HUES6 (cell line): ENCODE measurements around the gene CDH22.

Source experiments
- H3K27ac ChIP-seq: 2 replicates; pipeline ENCODE4 v1.7.0; 2013; ENCODE audit warnings: low read depth, mild to moderate bottlenecking, low read length, inconsistent platforms
- H3K27me3 ChIP-seq: 2 replicates; pipeline ENCODE4 v1.6.1; 2013; ENCODE audit warnings: low read length; ENCODE audit not compliant: control insufficient read depth, insufficient read depth
- H3K36me3 ChIP-seq: 2 replicates; pipeline ENCODE4 v1.6.1; 2013; ENCODE audit warnings: low read length; ENCODE audit not compliant: control insufficient read depth, insufficient read depth
- H3K4me1 ChIP-seq: 2 replicates; pipeline ENCODE4 v1.6.1; 2013; ENCODE audit warnings: low read length; ENCODE audit not compliant: control insufficient read depth, insufficient read depth
- H3K4me3 ChIP-seq: 2 replicates; pipeline ENCODE4 v1.5.1; 2013; ENCODE audit warnings: low read depth, low read length
- H3K9ac ChIP-seq: one replicate; pipeline ENCODE4 v1.6.1; 2013; ENCODE audit warnings: mild to moderate bottlenecking, low read length
- H3K9me3 ChIP-seq: 2 replicates; pipeline ENCODE4 v1.6.1; 2013; ENCODE audit warnings: low read depth, low read length; ENCODE audit not compliant: control insufficient read depth, insufficient read depth

CDH22 gene

GRCh38 chr20:46305973-46306360, 2.3 kb downstream of the CDH22 start:
- H3K9me3 ChIP-seq, result no peaks in the 10 kb centered on the region
- no peak overlapping the region for H3K27ac ChIP-seq
- no peaks in the 10 kb centered on the region for H3K4me1 ChIP-seq
- no peaks in the 10 kb centered on the region for H3K36me3 ChIP-seq
- no peak overlapping the region for H3K4me3 ChIP-seq
- H3K9ac ChIP-seq, result no peak overlapping the region
- H3K27me3 ChIP-seq, result peaks cover 87% of the 10 kb centered on the region

- H3K9ac ChIP-seq, result no peak overlapping the region
- H3K27me3 ChIP-seq, result peaks cover 82% of the 10 kb centered on the region
- no peak overlapping the region for H3K27ac ChIP-seq
- H3K36me3 ChIP-seq, result no peaks in the 10 kb centered on the region
- H3K4me3 ChIP-seq, result no peak overlapping the region
- no peaks in the 10 kb centered on the region for H3K4me1 ChIP-seq
- no peaks in the 10 kb centered on the region for H3K9me3 ChIP-seq
Measured at GRCh38 chr20:46305331-46305972, 2.8 kb downstream of the CDH22 start.

- H3K4me3 ChIP-seq, result no peak overlapping the region
- no peaks in the 10 kb centered on the region for H3K9me3 ChIP-seq
- no peaks in the 10 kb centered on the region for H3K4me1 ChIP-seq
- no peak overlapping the region for H3K27ac ChIP-seq
- no peaks in the 10 kb centered on the region for H3K36me3 ChIP-seq
- H3K9ac ChIP-seq, result no peak overlapping the region
- H3K27me3 ChIP-seq, result peaks cover 81% of the 10 kb centered on the region
Measured at GRCh38 chr20:46304852-46305251, 3.4 kb downstream of the CDH22 start.

- no peaks in the 10 kb centered on the region for H3K36me3 ChIP-seq
- H3K4me1 ChIP-seq, result no peaks in the 10 kb centered on the region
- no peaks in the 10 kb centered on the region for H3K9me3 ChIP-seq
- H3K27ac ChIP-seq, result no peak overlapping the region
- H3K4me3 ChIP-seq, result no peak overlapping the region
- peaks cover 76% of the 10 kb centered on the region for H3K27me3 ChIP-seq
- H3K9ac ChIP-seq, result no peak overlapping the region
Measured at GRCh38 chr20:46304361-46304760, 3.9 kb downstream of the CDH22 start.

- Histone ChIP-seq H3K9me3 (no peaks in the 10 kb centered on the region), H3K4me1 (no peaks in the 10 kb centered on the region), H3K27ac (no peak overlapping the region), H3K4me3 (no peak overlapping the region), H3K27me3 (peaks cover 75% of the 10 kb centered on the region), H3K9ac (no peak overlapping the region), H3K36me3 (no peaks in the 10 kb centered on the region)
Measured at GRCh38 chr20:46303176-46303956, 4.9 kb downstream of the CDH22 start.

- no peak overlapping the region for H3K27ac ChIP-seq
- no peaks in the 10 kb centered on the region for H3K9me3 ChIP-seq
- no peak overlapping the region for H3K9ac ChIP-seq
- H3K4me1 ChIP-seq, result no peaks in the 10 kb centered on the region
- peaks cover 75% of the 10 kb centered on the region for H3K27me3 ChIP-seq
- no peaks in the 10 kb centered on the region for H3K36me3 ChIP-seq
- no peak overlapping the region for H3K4me3 ChIP-seq
Measured at GRCh38 chr20:46302106-46302505, 6.2 kb downstream of the CDH22 start.

- Histone ChIP-seq H3K4me3 (no peak overlapping the region), H3K27ac (no peak overlapping the region), H3K4me1 (no peaks in the 10 kb centered on the region), H3K9ac (no peak overlapping the region), H3K9me3 (no peaks in the 10 kb centered on the region), H3K36me3 (no peaks in the 10 kb centered on the region), H3K27me3 (peaks cover 69% of the 10 kb centered on the region)
Measured at GRCh38 chr20:46300281-46300680, 8.0 kb downstream of the CDH22 start.

GRCh38 chr20:46299078-46299477, 9.2 kb downstream of the CDH22 start:
- H3K9me3 ChIP-seq, result no peaks in the 10 kb centered on the region
- H3K36me3 ChIP-seq, result no peaks in the 10 kb centered on the region
- no peak overlapping the region for H3K9ac ChIP-seq
- no peak overlapping the region for H3K27ac ChIP-seq
- H3K27me3 ChIP-seq, result peaks cover 69% of the 10 kb centered on the region
- H3K4me1 ChIP-seq, result no peaks in the 10 kb centered on the region
- no peak overlapping the region for H3K4me3 ChIP-seq

- Histone ChIP-seq H3K9me3 (no peaks in the 10 kb centered on the region), H3K9ac (no peak overlapping the region), H3K27me3 (peaks cover 67% of the 10 kb centered on the region), H3K4me3 (no peak overlapping the region), H3K4me1 (no peaks in the 10 kb centered on the region), H3K27ac (no peak overlapping the region), H3K36me3 (no peaks in the 10 kb centered on the region)
Measured at GRCh38 chr20:46298374-46298773, 9.9 kb downstream of the CDH22 start.

GRCh38 chr20:46296526-46297250, 11.6 kb downstream of the CDH22 start:
- no peaks in the 10 kb centered on the region; the same call in 1 of the 2 replicates for H3K4me1 ChIP-seq
- no peak overlapping the region for H3K4me3 ChIP-seq
- H3K27me3 ChIP-seq, result peaks cover 66% of the 10 kb centered on the region
- H3K9ac ChIP-seq, result no peak overlapping the region
- H3K27ac ChIP-seq, result no peak overlapping the region
- no peaks in the 10 kb centered on the region for H3K9me3 ChIP-seq
- H3K36me3 ChIP-seq, result no peaks in the 10 kb centered on the region

GRCh38 chr20:46293084-46293483, 15.2 kb downstream of the CDH22 start:
- Histone ChIP-seq H3K4me3 (no peak overlapping the region), H3K36me3 (no peaks in the 10 kb centered on the region), H3K27ac (no peak overlapping the region), H3K9me3 (no peaks in the 10 kb centered on the region), H3K9ac (no peak overlapping the region), H3K4me1 (no peaks in the 10 kb centered on the region; the same call in 1 of the 2 replicates), H3K27me3 (peaks cover 57% of the 10 kb centered on the region)
